GM08714 (cell line): ENCODE measurements around the gene TRIP13.

ENCODE experiments used
- H3K4me3 ChIP-seq: fragments of 200-500 bp; sonication (Bioruptor generic); 2 replicates; pipeline ENCODE4 v1.5.1; 2014; ENCODE audit warnings: mild to moderate bottlenecking, low read length, inconsistent platforms
- ZNF274 ChIP-seq: IDR thresholded peaks from 2 replicates; pipeline ENCODE4 v1.6.1; 2012; ENCODE audit warnings: mild to moderate bottlenecking, low read depth, low read length

The TRIP13 gene

GRCh38 chr5:966941-967340 is 74.3 kb downstream of the TRIP13 start:
- H3K4me3 ChIP-seq, result no peak overlapping the region
- TF ChIP-seq ZNF274, result no peak
